HepG2 (cell line): Measurements from ENCODE around the gene DDX59. TPM values are rescaled to one million over a fixed set of nuclear protein-coding genes. Genes with fewer than 3 reads are reported as not detected.

Experiments used
- CC2D1A ChIP-seq: sonication (generic); formaldehyde crosslinking; IDR thresholded peaks from 2 replicates; pipeline ENCODE4 v1.8.1; 2023; ENCODE audit warnings: mild to moderate bottlenecking, missing genetic modification reagents
- EEA1 ChIP-seq: sonication (generic); formaldehyde crosslinking; IDR thresholded peaks from 2 replicates; pipeline ENCODE4 v1.5.1; 2020; ENCODE audit warnings: mild to moderate bottlenecking, missing genetic modification reagents, borderline replicate concordance
- ESRRA ChIP-seq: sonication (generic); formaldehyde crosslinking; IDR thresholded peaks from 2 replicates; pipeline ENCODE4 v1.5.1; 2020; ENCODE audit warnings: mild to moderate bottlenecking, low read depth, missing genetic modification reagents
- FIP1L1 ChIP-seq: fragments of 200-400 bp; formaldehyde crosslinking; IDR thresholded peaks from 2 replicates; pipeline ENCODE4 v1.6.1; 2018; ENCODE audit warnings: low read depth, mild to moderate bottlenecking, low read length, moderate library complexity, borderline replicate concordance; ENCODE audit not compliant: insufficient read depth
- MLLT10 ChIP-seq: sonication (generic); formaldehyde crosslinking; IDR thresholded peaks from 2 replicates; pipeline ENCODE4 v1.4.0; 2020; ENCODE audit warnings: missing genetic modification reagents
- NFKBIZ ChIP-seq: IDR thresholded peaks from 2 replicates; pipeline ENCODE4 v1.6.1; 2018; ENCODE audit warnings: missing genetic modification reagents, missing compliant biosample characterization
- PHF8 ChIP-seq: sonication (generic); formaldehyde crosslinking; IDR thresholded peaks from 2 replicates; pipeline ENCODE4 v1.5.0; 2020; ENCODE audit warnings: missing genetic modification reagents
- TBX3 ChIP-seq: fragments of 450-650 bp; IDR thresholded peaks from 2 replicates; pipeline ENCODE4 v1.6.1; 2017; ENCODE audit warnings: antibody characterized with exemption, mild to moderate bottlenecking, inconsistent platforms, borderline replicate concordance
- TRIM24 ChIP-seq: sonication (generic); formaldehyde crosslinking; IDR thresholded peaks from 2 replicates; pipeline ENCODE4 v1.8.0; 2022; ENCODE audit warnings: mild to moderate bottlenecking, missing genetic modification reagents
- XBP1 ChIP-seq: sonication (generic); formaldehyde crosslinking; IDR thresholded peaks from 2 replicates; pipeline ENCODE4 v1.5.0; 2020; ENCODE audit warnings: missing genetic modification reagents
- ZNF101 ChIP-seq: sonication (generic); formaldehyde crosslinking; IDR thresholded peaks from 2 replicates; pipeline ENCODE4 v1.4.0; 2020; ENCODE audit warnings: mild to moderate bottlenecking, low read depth, missing genetic modification reagents, borderline replicate concordance
- ZNF263 ChIP-seq: sonication (generic); formaldehyde crosslinking; IDR thresholded peaks from 2 replicates; pipeline ENCODE4 v1.4.0; 2020; ENCODE audit warnings: missing genetic modification reagents
- ZNF318 ChIP-seq: sonication (generic); formaldehyde crosslinking; IDR thresholded peaks from 2 replicates; pipeline ENCODE4 v1.4.0; 2020; ENCODE audit warnings: mild to moderate bottlenecking, missing genetic modification reagents
- ZNF326 ChIP-seq: sonication (generic); formaldehyde crosslinking; IDR thresholded peaks from 2 replicates; pipeline ENCODE4 v1.4.0; 2020; ENCODE audit warnings: missing genetic modification reagents, borderline replicate concordance
- ZNF329 ChIP-seq: sonication (generic); formaldehyde crosslinking; IDR thresholded peaks from 2 replicates; pipeline ENCODE4 v1.9.0; 2021; ENCODE audit warnings: low read depth, mild to moderate bottlenecking, missing genetic modification reagents
- ZNF547 ChIP-seq: sonication (generic); formaldehyde crosslinking; IDR thresholded peaks from 2 replicates; pipeline ENCODE4 v1.5.1; 2020; ENCODE audit warnings: mild to moderate bottlenecking, missing genetic modification reagents
- ZNF550 ChIP-seq: sonication (generic); formaldehyde crosslinking; IDR thresholded peaks from 2 replicates; pipeline ENCODE4 v1.4.0; 2020; ENCODE audit warnings: mild to moderate bottlenecking, missing genetic modification reagents, borderline replicate concordance
- ZSCAN31 ChIP-seq: sonication (generic); formaldehyde crosslinking; IDR thresholded peaks from 2 replicates; pipeline ENCODE4 v1.5.0; 2020; ENCODE audit warnings: low read depth, mild to moderate bottlenecking, missing genetic modification reagents
- ZSCAN9 ChIP-seq: IDR thresholded peaks from 2 replicates; pipeline ENCODE4 v1.6.1; 2016; ENCODE audit warnings: borderline replicate concordance
- polyA plus RNA-seq, 8 experiments: library from polyadenylated mRNA; depleted of rRNA in 3 of 8; stranded (reverse) in 7 of 8; unstranded in 1 of 8; fragments of >200 nt; fragmentation: Illumina TruSeq in 4 of 8; extraction: Trizol in 4 of 8; gene quantifications; 2 replicates each; pipeline versions ENCODE4 v1.2.1 to v1.2.3, GENCODE V29; 2011 to 2016; ENCODE audit warnings: low read depth in 4 of 8, missing spikeins in 1 of 8, mixed read lengths in 1 of 8; ENCODE audit not compliant: insufficient read depth in 1 of 8
- total RNA-seq, 5 experiments: library from RNA; depleted of rRNA; stranded (reverse); fragments of >200 nt; fragmentation: Illumina TruSeq; extraction: Trizol; gene quantifications; 2 replicates each; pipeline ENCODE4 v1.2.3, GENCODE V29; 2016; ENCODE audit warnings: low read depth in 1 of 5
- TF ChIP-seq, protein P1 (sequence below): sonication (generic); formaldehyde crosslinking; IDR thresholded peaks from 2 replicates; pipeline ENCODE4 v1.4.0; 2020; ENCODE audit warnings: missing genetic modification reagents, borderline replicate concordance
- TF ChIP-seq, protein P2 (sequence below): IDR thresholded peaks from 2 replicates; pipeline ENCODE4 v1.6.1; 2016; ENCODE audit warnings: missing genetic modification reagents, missing compliant biosample characterization

DDX59 gene
- total and polyA plus RNA-seq, 2 of the 13 experiments (the other 11 are each of a cell fraction or from before 2014, with no cell fraction given) = 12.1 to 14.8 TPM

GRCh38 chr1:200620273-200621131 lies 49.2 kb downstream of the DDX59 start, which contains the start of gene KIF14 (continued):
- no peak for TF ChIP-seq ZNF318 (CRISPR knock-in tag)
- TF ChIP-seq CC2D1A = no peak
- peak; percentile 79; the same call in 1 of the 2 replicates for TF ChIP-seq PHF8 (CRISPR knock-in tag)
- no peak for TF ChIP-seq ZNF326 (CRISPR knock-in tag)
- TF ChIP-seq ZNF329 (CRISPR knock-in tag) = no peak
- TF ChIP-seq TBX3 = no peak
- no peak for TF ChIP-seq ZSCAN31 (CRISPR knock-in tag)
- TF ChIP-seq, protein P1, sequence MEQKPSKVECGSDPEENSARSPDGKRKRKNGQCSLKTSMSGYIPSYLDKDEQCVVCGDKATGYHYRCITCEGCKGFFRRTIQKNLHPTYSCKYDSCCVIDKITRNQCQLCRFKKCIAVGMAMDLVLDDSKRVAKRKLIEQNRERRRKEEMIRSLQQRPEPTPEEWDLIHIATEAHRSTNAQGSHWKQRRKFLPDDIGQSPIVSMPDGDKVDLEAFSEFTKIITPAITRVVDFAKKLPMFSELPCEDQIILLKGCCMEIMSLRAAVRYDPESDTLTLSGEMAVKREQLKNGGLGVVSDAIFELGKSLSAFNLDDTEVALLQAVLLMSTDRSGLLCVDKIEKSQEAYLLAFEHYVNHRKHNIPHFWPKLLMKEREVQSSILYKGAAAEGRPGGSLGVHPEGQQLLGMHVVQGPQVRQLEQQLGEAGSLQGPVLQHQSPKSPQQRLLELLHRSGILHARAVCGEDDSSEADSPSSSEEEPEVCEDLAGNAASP (CRISPR knock-in tag) = no peak
- TF ChIP-seq NFKBIZ (CRISPR knock-in tag) = no peak
- no peak for TF ChIP-seq ZNF263 (CRISPR knock-in tag)
- no peak for TF ChIP-seq TRIM24 (CRISPR knock-in tag)
- no peak for TF ChIP-seq EEA1
- no peak for TF ChIP-seq XBP1 (CRISPR knock-in tag)
- no peak for TF ChIP-seq ZNF101 (CRISPR knock-in tag)
- no peak for TF ChIP-seq ZSCAN9 (CRISPR knock-in tag)
- no peak for TF ChIP-seq FIP1L1
- peak; percentile 51; the same call in 1 of the 2 replicates for TF ChIP-seq ZNF547 (CRISPR knock-in tag)
- TF ChIP-seq ZNF550 (CRISPR knock-in tag) = no peak
- TF ChIP-seq ESRRA (CRISPR knock-in tag) = no peak
- TF ChIP-seq, protein P2, sequence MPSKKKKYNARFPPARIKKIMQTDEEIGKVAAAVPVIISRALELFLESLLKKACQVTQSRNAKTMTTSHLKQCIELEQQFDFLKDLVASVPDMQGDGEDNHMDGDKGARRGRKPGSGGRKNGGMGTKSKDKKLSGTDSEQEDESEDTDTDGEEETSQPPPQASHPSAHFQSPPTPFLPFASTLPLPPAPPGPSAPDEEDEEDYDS (CRISPR knock-in tag) = peak; percentile 53
- no peak for TF ChIP-seq MLLT10 (CRISPR knock-in tag)
